SKM-1 treated with dmso at 0.1 percent for 144 hours (cell line): Measurements from ENCODE around the gene KDELR3.
A peak's percentile ranks its signal among the peaks of the same experiment; 100 is the strongest.

ENCODE experiments used
- DNase-seq: peaks from one replicate; lab custom pipeline; 2025; ENCODE audit not compliant: unreplicated experiment; lab: John Stamatoyannopoulos, UW

KDELR3 gene

GRCh38 chr22:38467904-38468442 is at the start of gene KDELR3:
Gene KDELR3, plus strand, starts transcription at chr22:38468096. Its CDS starts 138 bp downstream, at chr22:38468234.
- no peak for DNase-seq

- DNase-seq: no peak
Measured at GRCh38 chr22:38418589-38418988, 49.3 kb upstream of the KDELR3 start.

GRCh38 chr22:38419121-38419857 is 48.6 kb upstream of the KDELR3 start:
- no peak for DNase-seq

- DNase-seq: no peak
Measured at GRCh38 chr22:38419858-38420160, 48.1 kb upstream of the KDELR3 start.

GRCh38 chr22:38420734-38421133 is 47.2 kb upstream of the KDELR3 start:
- DNase-seq: no peak

- no peak for DNase-seq
Measured at GRCh38 chr22:38422611-38423511, 45.0 kb upstream of the KDELR3 start.

GRCh38 chr22:38423512-38424503 is 44.1 kb upstream of the KDELR3 start:
- peak; percentile 52 for DNase-seq

- DNase-seq: no peak
Measured at GRCh38 chr22:38424525-38425080, 43.3 kb upstream of the KDELR3 start.

GRCh38 chr22:38426628-38427027 is 41.3 kb upstream of the KDELR3 start:
- no peak for DNase-seq

- DNase-seq: no peak
Measured at GRCh38 chr22:38427465-38427864, 40.4 kb upstream of the KDELR3 start.

GRCh38 chr22:38427940-38428339 is 40.0 kb upstream of the KDELR3 start:
- DNase-seq: no peak

- no peak for DNase-seq
Measured at GRCh38 chr22:38428714-38429113, 39.2 kb upstream of the KDELR3 start.

- no peak for DNase-seq
Measured at GRCh38 chr22:38429499-38430068, 38.3 kb upstream of the KDELR3 start.

GRCh38 chr22:38431266-38432010 is 36.5 kb upstream of the KDELR3 start:
- DNase-seq: no peak

GRCh38 chr22:38432264-38432663 is 35.6 kb upstream of the KDELR3 start:
- DNase-seq: no peak

- DNase-seq: no peak
Measured at GRCh38 chr22:38433871-38434270, 34.0 kb upstream of the KDELR3 start.

- DNase-seq: no peak
Measured at GRCh38 chr22:38435010-38435409, 32.9 kb upstream of the KDELR3 start.

GRCh38 chr22:38435965-38436364 is 31.9 kb upstream of the KDELR3 start:
- no peak for DNase-seq

- no peak for DNase-seq
Measured at GRCh38 chr22:38436629-38437395, 31.1 kb upstream of the KDELR3 start.
